GM19035 (cell line): ENCODE results near the gene CALD1.

Experiments
- ATAC-seq: cut with Tn5 transposase; IDR thresholded peaks from one replicate; pipeline ENCODE4 v1.9.1; 2021; ENCODE audit not compliant: unreplicated experiment

CALD1 gene, protein sequence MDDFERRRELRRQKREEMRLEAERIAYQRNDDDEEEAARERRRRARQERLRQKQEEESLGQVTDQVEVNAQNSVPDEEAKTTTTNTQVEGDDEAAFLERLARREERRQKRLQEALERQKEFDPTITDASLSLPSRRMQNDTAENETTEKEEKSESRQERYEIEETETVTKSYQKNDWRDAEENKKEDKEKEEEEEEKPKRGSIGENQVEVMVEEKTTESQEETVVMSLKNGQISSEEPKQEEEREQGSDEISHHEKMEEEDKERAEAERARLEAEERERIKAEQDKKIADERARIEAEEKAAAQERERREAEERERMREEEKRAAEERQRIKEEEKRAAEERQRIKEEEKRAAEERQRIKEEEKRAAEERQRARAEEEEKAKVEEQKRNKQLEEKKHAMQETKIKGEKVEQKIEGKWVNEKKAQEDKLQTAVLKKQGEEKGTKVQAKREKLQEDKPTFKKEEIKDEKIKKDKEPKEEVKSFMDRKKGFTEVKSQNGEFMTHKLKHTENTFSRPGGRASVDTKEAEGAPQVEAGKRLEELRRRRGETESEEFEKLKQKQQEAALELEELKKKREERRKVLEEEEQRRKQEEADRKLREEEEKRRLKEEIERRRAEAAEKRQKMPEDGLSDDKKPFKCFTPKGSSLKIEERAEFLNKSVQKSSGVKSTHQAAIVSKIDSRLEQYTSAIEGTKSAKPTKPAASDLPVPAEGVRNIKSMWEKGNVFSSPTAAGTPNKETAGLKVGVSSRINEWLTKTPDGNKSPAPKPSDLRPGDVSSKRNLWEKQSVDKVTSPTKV

DNA sequence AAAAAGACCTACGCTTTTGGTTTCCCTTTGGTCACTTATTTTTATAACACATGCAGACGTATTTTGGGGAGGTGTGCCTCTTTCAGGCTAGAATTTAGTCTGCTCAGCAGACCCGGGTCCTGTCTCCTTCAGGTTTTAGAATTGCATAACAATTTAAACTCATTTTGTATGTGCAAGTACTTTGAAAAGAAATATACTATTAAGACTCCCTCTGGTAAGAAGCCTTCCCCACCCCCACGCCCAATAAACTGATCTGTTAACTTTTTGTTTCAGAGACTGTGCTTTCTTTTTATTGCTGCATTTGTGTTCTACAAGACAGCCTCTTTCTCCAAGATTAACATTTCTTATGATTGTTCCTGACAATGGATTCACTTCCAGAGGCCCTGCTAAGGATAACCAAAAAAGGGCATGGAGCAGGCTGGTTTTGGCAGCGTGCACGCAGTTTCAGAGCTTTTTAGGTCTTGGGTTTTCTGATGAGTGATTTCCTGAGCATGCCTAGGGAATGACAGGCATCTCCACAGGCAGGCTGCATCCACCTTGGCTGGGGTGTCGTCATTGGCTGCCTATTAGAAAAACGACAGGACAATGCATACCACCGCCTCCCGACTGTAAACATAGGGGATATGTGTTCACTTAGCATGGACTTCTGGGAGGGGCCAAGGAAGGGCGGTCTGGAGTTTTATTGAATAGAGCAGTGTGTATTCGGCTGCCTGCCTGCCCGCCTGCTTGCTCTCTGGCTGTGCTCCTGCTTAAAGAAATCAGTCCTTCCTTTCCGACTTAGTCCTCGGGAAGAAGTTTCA lies at the start of gene CALD1:
TSS of gene CALD1 (plus strand) at position 694 of the 800 bp plus-strand sequence. CDS start 88,100 bp downstream, outside the sequence.
- ATAC-seq, result no peak

DNA sequence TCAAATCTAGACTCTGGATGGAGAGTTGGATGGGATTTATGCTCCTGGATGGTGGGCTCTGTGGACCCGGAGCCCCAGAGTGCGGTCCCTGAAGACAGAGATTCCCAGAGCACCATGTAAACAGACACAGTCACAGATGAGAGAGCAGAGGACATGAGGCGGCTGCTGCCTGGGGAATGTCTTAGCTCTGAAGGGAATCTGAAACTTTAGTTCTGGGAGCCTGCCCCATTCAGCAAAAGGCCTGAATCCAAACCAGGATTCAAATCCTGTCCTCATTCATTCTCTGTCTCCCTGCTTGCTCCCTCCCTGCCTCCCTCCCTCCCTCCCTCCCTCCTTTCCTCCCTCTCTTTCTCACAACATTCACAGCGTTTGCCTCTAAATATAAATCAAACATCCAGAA lies 49.5 kb upstream of the CALD1 start:
- no peak for ATAC-seq

DNA sequence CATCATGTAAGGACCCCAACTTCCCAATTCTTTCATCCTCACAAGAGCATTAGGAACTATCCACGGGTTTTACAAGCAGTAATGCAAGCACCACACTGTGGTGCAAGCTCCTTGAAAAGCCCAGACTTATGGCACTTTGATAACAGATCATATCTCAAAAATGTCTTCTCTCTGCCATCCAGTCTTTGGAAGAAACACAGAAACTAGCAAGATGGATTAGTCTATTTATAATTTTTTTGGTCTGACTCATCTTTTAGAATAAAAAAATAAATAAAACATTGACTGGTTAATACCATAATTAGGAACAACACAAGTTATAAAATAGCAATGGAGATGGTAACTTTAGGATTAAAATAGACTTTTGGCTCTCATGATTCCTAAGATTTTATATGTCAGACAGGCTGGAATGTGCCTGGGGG lies 49.0 kb upstream of the CALD1 start:
- ATAC-seq, result no peak

DNA sequence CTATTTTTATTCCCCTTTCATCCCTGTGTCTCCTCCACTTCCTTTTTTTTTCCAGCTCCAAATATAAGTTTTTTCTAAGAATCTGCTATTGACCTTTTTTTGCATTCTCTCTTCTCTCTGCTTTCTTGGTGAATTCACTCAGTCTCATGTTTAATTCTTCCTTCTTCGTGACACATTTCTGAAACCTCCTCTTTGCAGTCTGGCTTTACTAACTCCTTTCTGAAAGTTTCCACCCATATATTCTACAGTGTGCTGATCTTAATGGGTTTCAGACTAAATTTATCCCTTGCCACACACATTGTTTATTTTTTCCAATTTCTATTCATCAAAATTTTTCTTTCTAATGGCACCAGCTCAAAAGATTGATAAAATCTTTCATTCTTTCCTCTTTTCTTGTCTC lies 47.8 kb upstream of the CALD1 start:
- no peak for ATAC-seq

DNA sequence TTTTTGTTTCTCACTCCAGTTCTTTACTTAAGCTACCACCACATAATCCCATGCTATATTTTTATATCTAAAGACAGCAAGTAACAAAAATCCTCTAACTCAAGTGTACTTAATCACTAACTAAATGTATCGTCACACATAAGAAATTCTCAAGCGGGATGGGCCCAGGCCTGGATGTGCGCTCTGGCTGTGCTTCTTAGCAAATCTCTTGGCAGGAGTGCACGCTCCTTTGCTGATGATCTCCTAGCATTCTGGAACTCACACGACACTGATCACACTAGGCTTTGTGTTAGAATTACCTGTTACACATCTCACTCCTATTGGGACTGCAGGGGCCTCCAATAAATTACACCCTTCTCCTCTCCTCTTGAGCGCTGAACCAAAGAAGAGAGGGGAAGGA lies 46.7 kb upstream of the CALD1 start:
- ATAC-seq, result no peak

DNA sequence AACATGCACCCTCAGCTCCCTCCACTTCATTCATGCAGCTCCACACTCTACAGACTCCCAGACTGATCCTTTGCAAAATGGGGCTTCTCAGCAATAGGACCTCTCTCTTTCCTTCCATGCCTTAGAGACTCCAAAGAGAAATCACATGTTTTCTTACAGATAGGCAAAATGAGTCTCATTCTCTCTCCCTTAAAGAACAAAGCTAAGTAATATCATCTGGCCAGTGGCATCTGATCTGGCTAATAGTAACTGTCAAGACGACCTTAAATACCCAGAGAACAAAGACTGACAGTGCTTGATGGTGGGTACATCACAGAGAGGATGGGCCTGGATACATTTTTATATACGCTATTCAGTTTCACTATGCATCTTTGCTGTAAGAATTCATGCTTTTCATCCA lies 43.1 kb upstream of the CALD1 start:
- ATAC-seq, result no peak

DNA sequence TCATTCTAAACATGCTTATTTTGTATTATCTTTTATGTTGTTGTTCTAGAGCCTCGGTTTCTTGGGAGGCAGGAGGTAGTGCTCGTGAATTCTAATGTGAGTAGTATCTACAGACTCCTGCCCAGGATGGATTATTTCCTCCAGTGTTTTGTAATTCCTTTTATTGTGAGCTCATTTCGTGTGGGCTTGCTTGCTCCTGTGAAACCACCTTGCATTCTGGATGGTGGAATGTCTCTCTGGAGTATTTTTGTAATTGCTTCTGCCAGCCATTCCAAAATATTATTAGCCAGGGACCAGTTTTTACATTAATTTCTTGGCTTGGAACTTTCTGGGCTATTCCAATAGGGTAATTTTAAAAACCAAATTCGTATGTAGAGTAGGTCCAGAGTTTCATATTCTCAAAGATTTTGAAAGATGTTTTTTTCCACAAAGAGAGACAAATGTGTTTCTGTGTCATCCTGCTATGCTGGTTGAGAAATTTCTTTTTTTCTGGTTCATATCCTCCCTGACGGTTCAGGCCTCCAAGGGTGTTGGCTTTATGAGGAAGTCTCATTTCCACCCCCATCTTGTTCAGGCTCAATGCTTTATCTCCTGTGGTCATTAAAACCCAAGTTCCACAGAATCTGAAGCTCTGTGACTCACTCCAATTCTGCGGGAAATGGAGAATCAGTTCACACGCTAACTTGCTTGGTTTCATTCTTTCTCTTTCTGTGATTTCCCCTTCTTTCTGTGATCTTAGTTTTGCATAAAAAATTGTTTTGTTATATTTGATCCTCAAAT lies 41.7 kb upstream of the CALD1 start:
- no peak for ATAC-seq

DNA sequence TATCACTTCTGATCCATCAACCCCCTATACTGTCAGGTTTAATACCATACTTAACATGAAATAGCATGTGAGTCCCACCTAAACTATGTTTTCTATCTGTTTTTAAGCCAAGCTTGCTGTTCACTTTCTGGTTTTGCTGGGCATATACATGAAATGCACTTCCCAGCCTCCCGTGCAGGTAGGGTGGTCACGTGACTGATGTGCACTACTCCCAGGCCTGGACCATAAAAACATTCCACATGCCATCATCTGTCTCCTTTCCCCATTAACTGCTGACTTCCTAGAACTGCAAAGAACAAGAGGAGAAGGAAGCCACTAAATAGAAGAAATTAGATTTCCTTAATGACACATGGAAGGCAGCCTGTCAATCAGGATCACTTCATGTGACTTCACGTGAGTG lies 40.1 kb upstream of the CALD1 start:
- no peak for ATAC-seq

DNA sequence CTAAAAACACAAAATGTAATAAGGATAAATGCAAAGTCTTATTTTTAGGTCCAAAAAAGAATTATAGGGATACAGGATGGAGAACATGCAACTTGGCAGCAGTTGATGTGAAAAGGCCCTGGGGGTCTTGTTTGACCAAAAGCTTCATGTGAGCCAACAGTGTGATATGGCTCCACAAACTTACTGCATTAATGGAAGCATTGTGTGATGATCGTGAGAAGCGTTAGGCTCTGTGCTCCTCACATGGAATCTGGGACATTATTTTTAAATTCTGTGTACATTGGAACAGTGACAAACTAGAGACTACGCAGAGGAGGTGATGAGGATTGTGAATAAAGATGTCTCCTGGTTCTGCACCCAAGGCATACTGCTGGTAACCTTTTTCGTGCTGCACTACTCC lies 39.1 kb upstream of the CALD1 start:
- ATAC-seq, result no peak

DNA sequence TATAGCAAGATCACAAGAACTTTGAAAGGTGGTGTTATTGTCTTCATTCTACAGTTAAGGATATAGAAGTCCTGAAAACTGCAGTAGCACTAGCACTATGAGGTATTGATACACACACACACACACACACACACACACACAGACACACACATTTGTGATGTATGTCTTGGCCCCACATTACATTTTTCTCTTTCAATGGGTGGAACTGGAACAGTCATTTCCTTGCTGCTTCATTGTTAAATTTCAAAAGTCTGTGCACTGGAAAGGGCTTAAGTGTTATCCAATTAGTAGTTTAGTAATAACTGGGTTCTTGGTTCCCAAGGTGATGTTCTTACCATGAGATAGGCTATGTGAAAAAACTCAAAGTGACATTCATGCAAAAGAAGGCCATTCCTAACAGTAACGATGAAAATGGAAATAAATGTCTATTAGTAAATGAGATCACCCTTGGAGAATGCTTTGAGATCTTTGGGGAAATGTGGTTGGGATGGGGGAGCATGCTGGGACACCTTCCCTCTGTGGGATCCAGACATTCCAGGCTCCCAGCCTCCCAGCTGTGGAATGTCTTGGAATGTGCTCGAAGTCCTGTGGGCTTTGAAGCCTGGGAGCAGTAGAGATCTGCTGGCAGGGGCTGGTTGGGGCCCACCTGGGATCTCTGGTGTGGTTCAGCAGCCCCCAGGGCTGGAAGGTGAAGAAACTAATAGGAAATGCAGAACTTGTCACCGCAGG lies 37.4 kb upstream of the CALD1 start:
- ATAC-seq, result no peak

DNA sequence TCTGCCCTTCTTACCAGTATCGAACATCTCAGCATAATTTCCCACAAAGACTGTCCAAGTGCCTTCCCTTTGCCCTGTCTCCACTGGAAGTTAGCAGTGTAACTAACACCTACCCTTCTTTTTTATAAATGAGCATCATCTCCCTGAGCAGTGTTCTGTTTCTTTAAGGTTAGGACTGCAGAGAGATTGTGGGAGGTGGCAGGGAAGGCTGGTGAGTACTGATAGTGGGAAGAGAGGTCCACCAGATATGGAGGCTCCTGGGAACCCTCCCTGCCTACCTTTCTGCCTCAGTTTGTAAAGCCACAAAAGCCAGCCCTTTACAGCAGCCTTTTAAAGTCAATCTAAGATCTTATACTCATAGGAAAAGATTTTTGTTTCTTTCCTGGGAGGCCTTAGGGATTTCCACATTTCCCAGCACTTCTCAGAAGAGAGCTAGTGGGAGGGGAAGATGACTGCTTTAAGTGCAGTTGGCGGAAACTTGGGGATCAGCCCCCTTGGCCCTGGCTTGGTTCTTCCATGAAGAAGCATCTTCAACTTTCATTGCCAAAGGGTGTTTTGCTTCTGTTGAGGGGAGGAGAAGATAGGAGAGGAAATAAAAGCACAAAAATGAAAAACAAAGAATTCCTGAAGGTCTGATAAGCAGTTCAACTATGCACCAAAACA lies 36.6 kb upstream of the CALD1 start:
- ATAC-seq, result no peak

DNA sequence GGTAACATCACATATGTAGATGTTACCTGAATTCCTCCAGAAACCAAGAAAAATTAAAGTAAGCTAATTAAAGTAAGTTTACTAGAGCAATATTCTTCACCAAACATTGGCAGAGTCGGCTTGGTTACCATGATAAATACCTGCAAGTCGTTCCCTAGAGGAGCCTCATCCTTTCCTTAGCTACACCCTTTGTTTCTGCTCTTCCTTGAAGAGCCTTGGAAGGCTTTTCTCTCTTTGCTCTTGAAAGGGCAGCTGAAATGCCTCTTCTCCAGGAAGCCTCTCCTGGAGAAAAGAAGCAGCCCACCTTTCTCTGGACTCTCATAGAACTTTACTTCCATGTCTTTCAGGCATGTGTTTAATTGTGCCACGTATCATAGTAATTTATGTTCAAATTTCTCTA lies 34.9 kb upstream of the CALD1 start:
- no peak for ATAC-seq

DNA sequence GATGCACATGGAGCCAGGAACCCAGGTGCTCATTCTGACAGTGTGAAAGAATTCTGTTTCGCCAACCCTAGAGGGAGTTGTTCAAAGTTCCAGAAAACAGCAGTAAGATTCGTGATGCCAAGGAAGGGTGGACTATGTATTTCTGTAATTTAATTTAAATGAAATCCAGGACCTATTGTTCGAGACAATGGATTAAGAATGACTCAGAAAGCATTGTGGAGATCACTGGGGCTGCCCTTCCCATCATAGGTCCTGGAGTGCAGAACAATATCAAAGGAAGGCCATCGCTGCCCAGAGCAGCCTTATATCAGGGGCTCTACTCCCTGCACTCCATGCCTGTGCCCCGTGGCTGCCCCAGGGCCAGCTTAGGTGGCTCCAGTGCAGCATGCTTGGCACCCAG lies 32.1 kb upstream of the CALD1 start:
- ATAC-seq, result no peak

DNA sequence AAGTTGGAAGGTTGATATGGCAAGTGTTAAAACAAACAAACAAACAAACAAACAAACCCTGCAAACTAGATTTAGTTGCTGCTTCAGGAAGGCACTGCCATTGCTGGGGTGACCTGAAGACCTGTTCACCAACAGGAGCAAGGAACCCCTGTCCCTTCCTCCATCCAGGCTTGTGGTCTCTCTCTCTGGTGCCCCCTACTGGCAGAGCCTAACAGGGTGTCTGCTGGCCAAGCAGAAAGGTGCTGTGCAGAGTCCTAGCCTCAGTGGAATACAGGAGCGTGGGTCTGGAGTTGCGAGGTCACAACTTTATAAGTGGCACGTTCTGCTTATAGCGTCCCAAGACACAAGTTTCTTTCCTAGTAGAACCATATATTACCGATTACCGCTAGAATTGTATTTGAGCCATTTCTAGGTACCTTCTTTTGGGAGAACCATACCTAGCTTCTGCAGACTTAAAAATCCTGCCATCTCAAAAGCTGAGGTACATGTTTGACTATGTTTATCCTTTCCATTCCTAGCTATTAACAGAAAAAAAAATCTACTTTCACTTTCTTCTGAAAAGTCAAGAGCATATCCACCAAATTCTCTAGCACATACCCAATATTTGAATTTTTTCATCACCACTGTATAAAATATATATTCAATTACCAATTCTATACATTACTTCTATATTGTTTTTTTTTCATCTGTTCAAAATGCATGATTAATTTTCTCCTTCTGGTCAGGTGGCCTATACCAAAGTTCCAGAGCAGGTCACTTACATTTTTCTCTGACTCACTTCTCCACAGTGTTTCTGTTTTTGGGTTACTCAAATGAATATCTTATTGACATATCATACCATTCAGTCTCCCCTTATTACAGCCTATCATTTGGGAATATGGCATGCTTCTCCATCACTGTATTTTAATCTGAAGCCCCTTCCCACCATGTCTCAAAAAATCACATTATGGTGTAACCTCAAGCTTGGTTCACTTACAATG lies 29.1 kb upstream of the CALD1 start:
- ATAC-seq, result no peak

DNA sequence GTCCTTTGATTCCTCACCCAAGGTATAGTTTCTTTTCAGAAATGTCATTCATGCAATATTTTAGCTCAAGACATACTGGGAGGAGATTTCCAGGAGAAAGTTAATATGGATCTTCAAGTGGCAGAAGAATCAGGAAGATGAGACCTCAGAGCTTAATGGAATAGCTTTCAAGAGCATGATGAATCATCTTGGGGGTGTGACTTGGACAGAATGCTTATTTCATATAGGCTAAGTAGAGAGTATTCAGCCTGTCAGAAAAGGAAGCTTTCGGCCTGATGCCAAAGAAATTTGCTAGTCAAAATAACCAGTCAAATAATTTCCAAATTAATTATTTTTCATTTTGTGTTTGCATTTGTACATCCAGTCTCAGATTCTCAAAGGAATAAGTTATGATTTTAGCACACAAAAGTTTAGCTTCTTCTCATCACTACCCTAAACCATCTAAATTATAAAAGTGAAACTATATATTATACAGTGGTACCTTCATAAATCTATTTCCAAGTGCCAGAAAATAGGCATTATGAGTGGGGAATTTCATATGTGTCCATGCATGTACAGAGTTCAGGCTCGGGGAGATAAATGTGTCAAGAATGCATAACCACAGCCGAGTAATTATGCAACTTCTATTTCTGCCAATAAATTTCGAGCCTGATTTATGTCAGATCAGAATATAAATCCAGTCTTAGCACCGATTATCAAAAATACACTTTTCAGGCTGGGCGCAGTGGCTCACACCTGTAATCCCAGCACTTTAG lies 27.3 kb upstream of the CALD1 start:
- no peak for ATAC-seq

DNA sequence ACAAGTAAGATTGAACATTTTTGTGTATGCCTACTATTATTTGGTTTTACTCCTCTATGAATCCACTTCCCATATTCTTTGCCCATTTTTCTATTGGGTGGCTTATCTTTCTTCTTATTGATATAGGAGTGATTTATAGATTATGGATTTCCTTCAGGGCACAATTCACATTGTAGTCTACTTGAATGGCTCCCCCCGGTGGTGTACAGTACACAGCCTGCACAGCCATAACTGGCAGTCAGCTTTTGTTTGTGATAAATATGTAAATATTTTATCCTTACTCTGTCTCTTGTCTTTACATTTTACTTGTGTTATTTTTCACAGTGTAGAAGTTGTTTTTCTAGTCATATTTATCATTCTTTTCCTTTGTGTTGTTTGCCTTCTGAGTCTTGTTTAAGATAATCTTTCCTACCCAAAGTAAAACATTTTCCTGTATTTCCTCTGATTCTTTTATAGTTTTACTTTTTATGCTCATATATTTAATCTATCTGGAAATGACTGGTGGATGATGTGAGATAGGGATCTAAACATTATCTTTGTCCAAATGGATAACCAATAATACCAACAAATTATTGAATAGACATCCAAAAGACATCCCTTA lies 23.9 kb upstream of the CALD1 start:
- ATAC-seq, result no peak

DNA sequence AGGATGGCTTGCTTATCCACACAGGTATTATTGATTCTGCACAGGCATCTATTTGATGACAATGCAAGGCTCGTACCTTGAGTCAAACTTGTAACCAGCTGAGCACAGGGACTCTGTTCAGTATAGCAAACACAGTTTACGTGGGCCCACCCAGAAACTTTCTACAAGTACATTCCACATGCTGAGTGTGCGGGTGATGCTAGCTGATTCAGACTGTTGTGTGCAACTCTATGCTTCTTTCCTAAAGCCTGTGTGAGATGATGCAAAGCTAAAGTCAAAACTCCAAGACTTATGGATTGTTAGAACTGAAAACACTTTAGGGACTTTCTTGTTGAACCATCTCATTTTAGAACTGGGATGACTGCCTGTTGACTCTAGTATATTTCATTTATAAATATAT lies 21.5 kb upstream of the CALD1 start:
- ATAC-seq, result no peak
